GM21423 (cell line): ENCODE measurements around the gene LHFPL3.
"Not testable (repeated sequence)": the region's sequence is repeated elsewhere in the genome, so short reads cannot be mapped to it uniquely, and the experiment has no call there.

Experiments used
- ATAC-seq: cut with Tn5 transposase; IDR thresholded peaks from one replicate; pipeline ENCODE4 v1.9.1; 2021; ENCODE audit warnings: mild to moderate bottlenecking, moderate library complexity; ENCODE audit not compliant: unreplicated experiment

The LHFPL3 gene

GRCh38 chr7:104480529-104480928, 152.1 kb downstream of the LHFPL3 start:
- no peak for ATAC-seq

GRCh38 chr7:104482362-104483037, 154.1 kb downstream of the LHFPL3 start:
- ATAC-seq, result no peak

- no peak for ATAC-seq
Measured at GRCh38 chr7:104486931-104487330, 158.5 kb downstream of the LHFPL3 start.

GRCh38 chr7:104487642-104488041, 159.2 kb downstream of the LHFPL3 start:
- ATAC-seq, result no peak

GRCh38 chr7:104497379-104497967, 169.1 kb downstream of the LHFPL3 start:
- ATAC-seq, result no peak

- ATAC-seq, result no peak
Measured at GRCh38 chr7:104499975-104500374, 171.6 kb downstream of the LHFPL3 start.

GRCh38 chr7:104509874-104510273, 181.5 kb downstream of the LHFPL3 start:
- ATAC-seq, result no peak

GRCh38 chr7:104524853-104525252, 196.4 kb downstream of the LHFPL3 start:
- ATAC-seq, result no peak

GRCh38 chr7:104528142-104528541, 199.7 kb downstream of the LHFPL3 start:
- no peak for ATAC-seq

GRCh38 chr7:104529567-104529966, 201.2 kb downstream of the LHFPL3 start:
- no peak for ATAC-seq

- ATAC-seq, result no peak
Measured at GRCh38 chr7:104530251-104530650, 201.8 kb downstream of the LHFPL3 start.

- no peak for ATAC-seq
Measured at GRCh38 chr7:104534149-104534548, 205.7 kb downstream of the LHFPL3 start.

- ATAC-seq, result no peak
Measured at GRCh38 chr7:104535841-104536240, 207.4 kb downstream of the LHFPL3 start.

- no peak for ATAC-seq
Measured at GRCh38 chr7:104536956-104537355, 208.6 kb downstream of the LHFPL3 start.

GRCh38 chr7:104538152-104538551, 209.7 kb downstream of the LHFPL3 start:
- ATAC-seq, result no peak

GRCh38 chr7:104541897-104542296, 213.5 kb downstream of the LHFPL3 start:
- no peak for ATAC-seq

GRCh38 chr7:104548861-104549260, 220.5 kb downstream of the LHFPL3 start:
- ATAC-seq, result no peak

- no peak for ATAC-seq
Measured at GRCh38 chr7:104550362-104550761, 222.0 kb downstream of the LHFPL3 start.

GRCh38 chr7:104551226-104551625, 222.8 kb downstream of the LHFPL3 start:
- ATAC-seq, result no peak

- no peak for ATAC-seq
Measured at GRCh38 chr7:104552102-104552501, 223.7 kb downstream of the LHFPL3 start.

- no peak for ATAC-seq
Measured at GRCh38 chr7:104553074-104553473, 224.7 kb downstream of the LHFPL3 start.

- ATAC-seq, result not testable (repeated sequence)
Measured at GRCh38 chr7:104563350-104563901, 235.0 kb downstream of the LHFPL3 start.
